Measurements from ENCODE around the gene RIN3. TPM values are rescaled to one million over a fixed set of nuclear protein-coding genes. Genes with fewer than 3 reads are reported as not detected.

RIN3 gene
- total and polyA plus RNA-seq, 2 of the 4 experiments (the other 2 are of a cell fraction), result 2.5 to 11.1 TPM

DNA sequence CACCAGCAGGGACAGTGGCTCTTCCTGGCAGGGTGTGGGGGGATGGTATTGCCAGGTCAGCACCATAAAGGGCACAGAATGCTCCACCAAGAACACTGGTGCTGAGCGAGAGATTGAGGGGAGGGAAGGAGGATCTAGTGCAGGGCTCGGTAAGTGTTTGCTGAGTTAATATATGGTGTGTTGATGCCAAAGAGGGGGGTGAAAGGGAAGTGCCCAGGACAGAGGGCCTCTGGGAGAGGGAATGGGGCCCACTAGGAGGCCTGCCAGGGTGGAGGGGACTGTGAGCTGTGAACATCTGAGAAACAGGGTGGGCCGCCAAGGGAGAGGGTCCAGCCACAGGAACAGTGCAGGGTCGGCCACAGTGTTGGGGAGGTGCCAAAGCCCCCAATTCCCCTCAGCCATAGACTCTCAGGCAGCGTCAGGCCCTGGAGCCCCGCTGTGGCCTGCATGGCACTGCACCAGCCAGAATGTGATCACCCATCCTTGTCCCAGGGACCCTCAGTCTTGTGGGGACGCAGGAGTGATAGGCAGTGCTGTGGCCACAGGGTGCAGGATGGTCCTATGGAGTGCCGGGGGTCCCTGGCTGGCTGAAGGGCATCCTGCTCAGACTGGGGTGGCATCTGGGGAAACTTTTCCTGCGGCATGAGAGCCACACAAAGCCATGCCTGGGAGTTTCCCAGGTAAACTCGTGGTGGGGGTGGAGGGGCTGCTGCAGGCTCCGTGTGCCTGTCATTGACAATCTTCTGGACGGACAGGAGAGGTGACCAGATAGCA, 11.9 kb downstream of the RIN3 start:
- Histone ChIP-seq H3K27me3 (ENCODE audit: control insufficient read depth, insufficient read depth, low read length) (no peaks in the 10 kb centered on the region), H3K4me3 (ENCODE audit: insufficient read depth, low read depth, low read length) (no peak overlapping the region), H3K4me1 (ENCODE audit: control insufficient read depth, insufficient read depth, low read length) (peaks cover 27% of the 10 kb centered on the region), H3K14ac (replicated peaks; ENCODE audit: low read depth, low read length) (no peak overlapping the region), H3K27ac (ENCODE audit: insufficient read depth, low read length) (no peak overlapping the region), H3K4me2 (ENCODE audit: low read depth, low read length) (no peak overlapping the region), H3K9me1 (ENCODE audit: insufficient read depth, low read length) (peaks cover 20% of the 10 kb centered on the region), H2BK120ac (ENCODE audit: low read depth, low read length) (no peak overlapping the region), H3K23ac (ENCODE audit: low read depth, low read length) (no peak overlapping the region), H3K56ac (ENCODE audit: extremely low read depth, insufficient read depth, low read length) (no peak overlapping the region), H2AK9ac (replicated peaks; ENCODE audit: low read depth, low read length, poor library complexity) (no peak overlapping the region), H3K36me3 (ENCODE audit: control insufficient read depth, insufficient read depth, low read length) (no peaks in the 10 kb centered on the region), H4K20me1 (ENCODE audit: insufficient read depth, low read length) (peaks cover 19% of the 10 kb centered on the region), H2AK5ac (ENCODE audit: low read depth, low read length) (0 out of 2 replicates have a peak overlapping the region, but pooled peaks have one; percentile 59), H2BK15ac (ENCODE audit: low read depth, low read length) (no peak overlapping the region), H2BK5ac (ENCODE audit: low read depth, low read length, poor library complexity, severe bottlenecking) (no peak overlapping the region), H3K4ac (ENCODE audit: low read depth, low read length) (no peak overlapping the region; the same call in 1 of the 2 replicates), H3K18ac (ENCODE audit: low read depth, low read length) (no peak overlapping the region; the same call in 1 of the 2 replicates), H3K9me3 (ENCODE audit: control insufficient read depth, insufficient read depth, low read length) (no peaks in the 10 kb centered on the region), H4K8ac (ENCODE audit: low read depth in 2 of 2, low read length in 2 of 2) (peak overlapping the region in 1 of 2 experiments; percentile 29; a peak in 1 of 4 replicates), H4K5ac (ENCODE audit: low read depth, low read length) (no peak overlapping the region), H4K91ac (ENCODE audit: insufficient read depth, low read depth, low read length) (peak overlapping the region; percentile 29; the same call in 1 of the 2 replicates), H2BK20ac (ENCODE audit: low read depth, low read length) (no peak overlapping the region), H2AFZ (replicated peaks; ENCODE audit: low read length, poor library complexity) (no peak overlapping the region), H3K9ac (ENCODE audit: low read depth, low read length) (no peak overlapping the region), H3K79me1 (ENCODE audit: low read depth in 1 of 2, low read length in 2 of 2) (peaks cover 39 to 82% of the 10 kb centered on the region in 2 experiments)
- intact Hi-C loops (cut with micrococcal nuclease) (no loop called here), in situ Hi-C loops (cut with MboI; ENCODE audit: low sequenced_read_pairs) (no loop called here), dilution Hi-C loops (cut with HindIII; ENCODE audit: low sequenced_read_pairs, unreplicated experiment) (no loop called here)
- no peak for ATAC-seq (ENCODE audit: low read depth)
- POLR2A ChIA-PET (ENCODE audit: unreplicated experiment), result no interaction called here
- DNase-seq, result no peak
- no TSS peak for BruUV-seq (replicated peaks)
- CTCF ChIA-PET, result no interaction called here
- 83% methylated on average over 4 of the region's 12 CpGs; no CpG with 5 or more reads in 1 of the 2 experiments for WGBS, 2 experiments (ENCODE audit: extremely low coverage in 2 of 2, insufficient read length in 1 of 2)
- TF ChIP-seq RAD21 (IDR thresholded peaks at IDR 0.05; ENCODE audit: low read length) (no peak), MAZ (IDR thresholded peaks at IDR 0.05; ENCODE audit: borderline replicate concordance, low read depth, low read length) (no peak), USF2 (IDR thresholded peaks at IDR 0.05; ENCODE audit: low read depth, low read length) (no peak), CEBPB (IDR thresholded peaks at IDR 0.05; ENCODE audit: low read depth, low read length) (no peak), RCOR1 (IDR thresholded peaks at IDR 0.05; ENCODE audit: insufficient replicate concordance, low read length) (no peak), RFX5 (IDR thresholded peaks at IDR 0.05; ENCODE audit: low read depth, low read length) (no peak), CHD1 (IDR thresholded peaks at IDR 0.05; ENCODE audit: low read depth, low read length) (no peak), SMC3 (IDR thresholded peaks at IDR 0.05; ENCODE audit: low read depth, low read length) (no peak), BHLHE40 (IDR thresholded peaks at IDR 0.05; ENCODE audit: low read depth, low read length) (no peak), MXI1 (IDR thresholded peaks at IDR 0.05; ENCODE audit: borderline replicate concordance, low read depth, low read length) (no peak), MAFK (IDR thresholded peaks at IDR 0.05; ENCODE audit: low read depth, low read length) (no peak), POLR2A (IDR thresholded peaks at IDR 0.05; ENCODE audit: low read depth, low read length) (no peak), NFE2L2 (IDR thresholded peaks at IDR 0.05; ENCODE audit: low read depth, low read length) (no peak)
- TF ChIP-seq, protein P1, sequence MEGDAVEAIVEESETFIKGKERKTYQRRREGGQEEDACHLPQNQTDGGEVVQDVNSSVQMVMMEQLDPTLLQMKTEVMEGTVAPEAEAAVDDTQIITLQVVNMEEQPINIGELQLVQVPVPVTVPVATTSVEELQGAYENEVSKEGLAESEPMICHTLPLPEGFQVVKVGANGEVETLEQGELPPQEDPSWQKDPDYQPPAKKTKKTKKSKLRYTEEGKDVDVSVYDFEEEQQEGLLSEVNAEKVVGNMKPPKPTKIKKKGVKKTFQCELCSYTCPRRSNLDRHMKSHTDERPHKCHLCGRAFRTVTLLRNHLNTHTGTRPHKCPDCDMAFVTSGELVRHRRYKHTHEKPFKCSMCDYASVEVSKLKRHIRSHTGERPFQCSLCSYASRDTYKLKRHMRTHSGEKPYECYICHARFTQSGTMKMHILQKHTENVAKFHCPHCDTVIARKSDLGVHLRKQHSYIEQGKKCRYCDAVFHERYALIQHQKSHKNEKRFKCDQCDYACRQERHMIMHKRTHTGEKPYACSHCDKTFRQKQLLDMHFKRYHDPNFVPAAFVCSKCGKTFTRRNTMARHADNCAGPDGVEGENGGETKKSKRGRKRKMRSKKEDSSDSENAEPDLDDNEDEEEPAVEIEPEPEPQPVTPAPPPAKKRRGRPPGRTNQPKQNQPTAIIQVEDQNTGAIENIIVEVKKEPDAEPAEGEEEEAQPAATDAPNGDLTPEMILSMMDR (conservative IDR thresholded peaks at IDR 0.05; ENCODE audit: low read depth, low read length), result no peak
- TF ChIP-seq, protein P2, sequence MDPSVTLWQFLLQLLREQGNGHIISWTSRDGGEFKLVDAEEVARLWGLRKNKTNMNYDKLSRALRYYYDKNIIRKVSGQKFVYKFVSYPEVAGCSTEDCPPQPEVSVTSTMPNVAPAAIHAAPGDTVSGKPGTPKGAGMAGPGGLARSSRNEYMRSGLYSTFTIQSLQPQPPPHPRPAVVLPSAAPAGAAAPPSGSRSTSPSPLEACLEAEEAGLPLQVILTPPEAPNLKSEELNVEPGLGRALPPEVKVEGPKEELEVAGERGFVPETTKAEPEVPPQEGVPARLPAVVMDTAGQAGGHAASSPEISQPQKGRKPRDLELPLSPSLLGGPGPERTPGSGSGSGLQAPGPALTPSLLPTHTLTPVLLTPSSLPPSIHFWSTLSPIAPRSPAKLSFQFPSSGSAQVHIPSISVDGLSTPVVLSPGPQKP (IDR thresholded peaks at IDR 0.05; ENCODE audit: borderline replicate concordance, low read depth, low read length), result no peak
